Nucleus accumbens (tissue), 56 donors: Measurements from ENCODE around the gene XPC.

Experiments used
- DNase-seq, 56 donors: peaks; one replicate each; lab custom pipeline; 2025; lab: John Stamatoyannopoulos, UW

XPC gene

GRCh38 chr3:14175383-14176037 lies 2.9 kb downstream of the XPC start:
- DNase-seq = no peak

DNA sequence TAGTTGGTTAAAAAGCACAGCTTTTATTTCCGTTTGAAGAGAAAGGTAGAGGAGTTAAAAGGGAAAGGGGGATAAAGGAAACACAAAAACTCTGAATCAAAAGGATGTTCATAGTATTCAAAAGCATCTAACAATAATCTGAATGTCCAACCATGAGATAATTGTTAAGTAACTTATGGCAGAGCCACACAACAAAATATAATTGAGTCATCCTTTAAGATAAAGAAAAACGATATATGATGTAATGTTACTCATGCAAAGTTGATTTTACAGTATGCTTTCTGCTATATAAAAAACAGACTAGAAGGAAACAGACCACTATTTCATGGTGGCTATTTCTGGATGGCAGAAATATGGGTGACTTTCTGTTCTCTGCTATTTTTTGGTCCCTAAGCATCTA lies 3.9 kb downstream of the XPC start:
- DNase-seq = no peak

DNA sequence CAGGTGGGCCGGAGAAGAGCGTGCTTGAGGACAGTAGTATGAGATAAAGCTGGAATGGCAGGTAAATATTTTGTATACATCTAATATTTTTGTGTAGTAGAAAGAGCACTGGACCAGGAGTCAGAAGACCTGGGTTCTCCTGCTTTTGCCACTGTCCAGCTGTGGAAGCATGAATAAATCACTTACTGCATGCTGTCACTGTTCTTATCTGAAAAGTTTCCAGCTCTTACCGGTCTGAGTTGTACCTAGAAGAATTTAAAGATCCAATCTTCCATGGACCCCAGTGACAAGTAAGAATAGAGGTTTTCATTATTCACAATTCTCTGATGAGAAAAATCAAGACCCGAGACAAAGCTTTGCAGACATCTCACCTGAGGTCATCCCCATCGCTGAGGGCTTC lies 5.9 kb downstream of the XPC start:
- no peak for DNase-seq

GRCh38 chr3:14170531-14171159 lies 7.8 kb downstream of the XPC start:
- DNase-seq = no peak

DNA sequence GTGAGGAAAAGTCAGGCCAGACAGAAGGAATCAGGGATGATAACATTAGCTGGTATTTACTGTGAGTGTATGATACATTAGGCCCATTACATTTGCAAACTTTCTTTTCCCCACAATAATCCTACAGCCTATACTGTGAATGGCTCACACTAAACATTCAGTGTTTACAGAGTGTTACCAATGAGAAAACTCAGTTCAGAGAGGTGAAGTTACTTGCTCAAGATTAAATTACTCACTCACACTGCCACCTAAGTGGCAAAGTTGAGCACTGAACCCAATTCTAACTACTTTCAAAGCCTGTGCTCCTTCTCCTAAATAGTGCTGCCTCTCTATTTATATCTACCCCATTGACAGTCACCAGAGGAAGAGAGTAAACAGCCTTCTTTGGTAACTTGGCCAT lies 8.5 kb downstream of the XPC start:
- DNase-seq = no peak

DNA sequence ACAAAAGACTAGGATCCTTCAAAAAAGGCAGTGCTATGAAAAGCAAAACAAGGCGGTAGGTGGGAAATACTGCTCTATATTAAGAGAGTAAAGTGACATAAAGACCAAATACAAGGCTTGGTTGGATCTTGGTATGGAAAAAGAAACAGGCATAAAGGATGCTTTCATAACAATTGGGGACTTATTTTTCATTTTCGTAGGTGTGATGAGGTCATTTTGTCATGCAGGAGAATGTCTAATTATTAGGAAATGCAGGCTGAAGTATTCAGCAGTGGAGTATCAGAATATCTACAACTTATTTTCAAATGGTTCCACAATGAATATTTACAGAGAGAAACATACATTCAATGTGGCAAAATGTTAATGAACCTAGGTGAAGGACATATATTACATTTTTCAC lies 9.0 kb downstream of the XPC start:
- DNase-seq = no peak

- no peak for DNase-seq
Observed at GRCh38 chr3:14166877-14167603, 11.4 kb downstream of the XPC start.

- DNase-seq = no peak
Observed at GRCh38 chr3:14162178-14162577, 16.2 kb downstream of the XPC start.

DNA sequence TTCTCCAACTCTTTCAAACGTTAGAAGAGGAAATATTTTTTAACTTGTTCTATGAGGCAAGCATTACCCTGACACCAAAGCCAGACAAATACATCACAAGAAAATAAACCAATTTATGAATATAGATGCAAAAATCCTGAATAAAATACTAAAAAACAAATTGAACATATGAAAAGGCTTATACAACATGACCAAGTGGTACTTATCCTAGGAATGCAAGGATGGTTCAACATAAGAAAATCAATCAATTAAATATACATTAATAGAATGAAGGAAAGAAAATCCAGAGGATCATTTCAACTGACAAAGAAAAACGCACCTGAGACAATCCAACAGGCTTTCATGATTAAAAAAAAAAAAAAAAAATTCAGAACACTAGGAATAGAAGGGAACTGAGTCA lies 17.1 kb downstream of the XPC start:
- no peak for DNase-seq

- no peak for DNase-seq
Observed at GRCh38 chr3:14159426-14159825, 19.0 kb downstream of the XPC start.

- no peak for DNase-seq
Observed at GRCh38 chr3:14158370-14158769, 20.0 kb downstream of the XPC start.

GRCh38 chr3:14157951-14158350 lies 20.4 kb downstream of the XPC start:
- no peak for DNase-seq

DNA sequence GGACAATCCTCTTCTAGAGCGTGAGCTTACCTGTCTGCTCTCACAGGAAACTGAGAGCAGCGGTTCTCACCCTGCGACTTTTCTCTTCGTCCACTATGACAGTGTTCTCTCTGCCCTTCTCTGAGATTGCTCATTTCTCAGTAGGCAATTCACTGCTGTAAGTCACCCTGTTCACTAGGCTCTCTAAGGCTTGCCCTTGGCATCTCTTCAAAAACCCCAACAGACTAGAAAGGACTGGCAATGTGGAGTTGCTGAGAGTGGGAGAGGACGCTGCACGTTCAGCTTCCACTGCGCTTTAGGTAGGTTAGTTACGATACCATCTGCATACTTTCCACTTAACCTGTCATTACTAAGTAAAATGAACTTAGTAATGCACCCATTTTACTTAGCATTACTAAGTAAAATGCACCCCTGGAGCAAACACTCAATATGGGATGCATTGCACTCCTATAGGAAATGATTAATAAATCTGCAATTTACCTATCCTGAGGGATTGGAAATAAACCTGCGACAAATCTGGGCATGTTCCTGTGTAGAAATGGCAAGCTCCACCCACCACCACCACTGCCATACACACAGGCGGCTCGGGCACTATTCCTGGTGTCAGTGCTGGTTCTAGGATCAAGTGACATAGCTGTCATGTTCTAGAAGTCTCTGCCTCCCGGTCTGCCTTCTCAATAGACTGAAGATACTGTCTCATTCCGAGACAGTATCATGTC lies 21.4 kb downstream of the XPC start:
- DNase-seq = no peak

GRCh38 chr3:14156201-14156600 lies 22.2 kb downstream of the XPC start:
- no peak for DNase-seq

DNA sequence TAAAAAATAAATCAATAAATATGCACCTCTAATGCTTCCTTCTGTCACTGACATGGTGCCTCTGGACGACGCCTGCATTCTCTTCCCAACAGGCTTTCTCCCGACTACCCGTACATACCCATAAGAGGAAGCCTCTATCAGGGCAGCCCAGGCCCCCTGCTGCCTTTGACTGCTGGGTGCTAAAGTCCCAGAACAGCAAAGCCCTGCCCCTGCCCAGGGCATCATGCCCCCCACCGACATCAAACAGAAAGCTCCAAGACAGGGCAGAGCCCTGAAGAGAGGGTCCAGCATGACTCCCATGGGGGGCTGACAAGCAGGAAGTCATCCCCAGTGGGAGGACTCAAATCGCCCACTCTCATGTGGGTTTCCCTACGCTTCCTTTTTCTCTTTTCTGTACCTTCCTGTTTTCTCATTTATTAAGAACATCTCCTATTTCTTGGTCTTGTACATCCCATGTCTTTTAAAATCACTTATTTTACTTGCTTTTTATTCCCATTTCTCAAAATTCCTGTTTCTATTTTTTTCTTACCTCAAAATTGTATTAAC lies 23.4 kb downstream of the XPC start:
- no peak for DNase-seq

- DNase-seq = no peak
Observed at GRCh38 chr3:14154276-14154675, 24.1 kb downstream of the XPC start.

- DNase-seq = no peak
Observed at GRCh38 chr3:14153663-14154062, 24.7 kb downstream of the XPC start.

- no peak for DNase-seq
Observed at GRCh38 chr3:14152963-14153355, 25.4 kb downstream of the XPC start.

GRCh38 chr3:14152233-14152962 lies 26.0 kb downstream of the XPC start:
- DNase-seq = no peak

GRCh38 chr3:14151471-14152083 lies 26.8 kb downstream of the XPC start:
- no peak for DNase-seq
